GM13976 (cell line): Measurements from ENCODE around the gene RGS7.
"Not testable (repeated sequence)": the region's sequence is repeated elsewhere in the genome, so short reads cannot be mapped to it uniquely, and the experiment has no call there.

Source experiments
- DNase-seq: peaks from one replicate; pipeline ENCODE4 v3.0.0; 2012; ENCODE audit warnings: low spot score
- in situ Hi-C: fragments of 300-500 bp; cut with MboI; formaldehyde crosslinking; loops from one replicate; pipeline ENCODE4 v1.12.0; 2022; ENCODE audit warnings: low sequenced_read_pairs, mixed read lengths, inconsistent platforms; ENCODE audit not compliant: unreplicated experiment
- TF ChIP-seq, protein P1 (sequence below): IDR thresholded peaks from 2 replicates; pipeline ENCODE4 v1.5.1; 2012; ENCODE audit warnings: borderline replicate concordance, mild to moderate bottlenecking; ENCODE audit not compliant: insufficient read depth; ENCODE audit errors: extremely low read depth, missing control alignments, control extremely low read depth

The RGS7 gene

DNA sequence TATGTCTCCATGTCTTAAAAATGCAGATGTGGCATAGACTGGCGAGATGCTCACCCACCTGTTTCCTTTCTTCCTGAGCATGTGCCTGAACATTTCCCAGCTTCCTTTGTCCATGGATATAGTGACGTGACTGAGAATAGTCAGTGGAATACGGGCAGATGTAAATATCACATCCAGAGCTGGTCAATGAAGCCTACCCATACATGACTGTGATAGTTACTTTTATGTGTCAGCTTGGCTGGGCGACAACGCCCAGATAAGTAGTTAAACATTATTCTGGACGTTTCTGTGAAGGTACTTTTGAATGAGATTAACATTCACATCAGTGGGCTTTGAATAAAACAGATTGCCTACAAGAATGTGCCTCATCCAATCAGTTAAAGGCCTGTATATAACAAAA, 135.7 kb downstream of the RGS7 start:
- TF ChIP-seq, protein P1, sequence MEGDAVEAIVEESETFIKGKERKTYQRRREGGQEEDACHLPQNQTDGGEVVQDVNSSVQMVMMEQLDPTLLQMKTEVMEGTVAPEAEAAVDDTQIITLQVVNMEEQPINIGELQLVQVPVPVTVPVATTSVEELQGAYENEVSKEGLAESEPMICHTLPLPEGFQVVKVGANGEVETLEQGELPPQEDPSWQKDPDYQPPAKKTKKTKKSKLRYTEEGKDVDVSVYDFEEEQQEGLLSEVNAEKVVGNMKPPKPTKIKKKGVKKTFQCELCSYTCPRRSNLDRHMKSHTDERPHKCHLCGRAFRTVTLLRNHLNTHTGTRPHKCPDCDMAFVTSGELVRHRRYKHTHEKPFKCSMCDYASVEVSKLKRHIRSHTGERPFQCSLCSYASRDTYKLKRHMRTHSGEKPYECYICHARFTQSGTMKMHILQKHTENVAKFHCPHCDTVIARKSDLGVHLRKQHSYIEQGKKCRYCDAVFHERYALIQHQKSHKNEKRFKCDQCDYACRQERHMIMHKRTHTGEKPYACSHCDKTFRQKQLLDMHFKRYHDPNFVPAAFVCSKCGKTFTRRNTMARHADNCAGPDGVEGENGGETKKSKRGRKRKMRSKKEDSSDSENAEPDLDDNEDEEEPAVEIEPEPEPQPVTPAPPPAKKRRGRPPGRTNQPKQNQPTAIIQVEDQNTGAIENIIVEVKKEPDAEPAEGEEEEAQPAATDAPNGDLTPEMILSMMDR, result no peak
- in situ Hi-C loops, result no loop called here
- no peak for DNase-seq

DNA sequence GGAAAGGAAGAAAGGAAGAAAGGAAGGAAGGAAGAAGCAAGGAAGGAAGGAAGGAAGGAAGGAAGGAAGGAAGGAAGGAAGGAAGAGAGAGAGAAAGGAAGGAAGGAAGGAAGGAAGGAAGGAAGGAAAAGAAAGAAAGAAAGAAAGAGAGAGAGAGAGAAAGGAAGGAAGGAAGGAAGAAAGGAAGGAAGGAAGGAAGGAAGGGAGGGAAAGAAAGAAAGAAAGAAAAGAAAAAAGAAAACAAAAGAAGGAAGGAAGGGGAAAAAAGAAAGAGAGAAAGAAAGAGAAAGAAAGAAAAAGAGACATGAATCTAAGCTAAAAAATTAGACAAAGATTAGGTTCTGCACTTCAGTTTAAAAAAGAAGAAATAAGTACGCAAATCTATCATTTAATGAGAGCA, 136.1 kb downstream of the RGS7 start:
- DNase-seq, in situ Hi-C loops: not testable (repeated sequence)

DNA sequence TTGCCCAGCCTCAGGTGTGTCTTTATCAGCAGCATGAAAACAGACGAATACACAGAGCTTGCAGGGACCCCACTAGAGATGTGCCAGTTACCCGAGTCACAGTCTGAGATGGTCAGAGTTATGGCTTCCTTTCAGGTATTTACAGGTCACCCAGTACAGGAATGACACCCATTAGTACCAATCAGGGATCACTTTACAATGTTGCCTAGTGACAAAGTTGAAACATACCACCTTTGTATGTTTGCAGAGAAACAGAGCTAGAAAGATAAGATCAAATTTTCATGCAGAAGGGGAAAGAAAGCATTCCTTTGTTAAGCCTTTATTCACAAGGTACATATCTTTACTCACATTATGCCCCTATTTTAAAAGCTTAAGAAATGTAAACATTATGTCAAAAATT, 137.6 kb downstream of the RGS7 start:
- DNase-seq, result no peak
- TF ChIP-seq, protein P1, result no peak
- in situ Hi-C loops, result no loop called here

DNA sequence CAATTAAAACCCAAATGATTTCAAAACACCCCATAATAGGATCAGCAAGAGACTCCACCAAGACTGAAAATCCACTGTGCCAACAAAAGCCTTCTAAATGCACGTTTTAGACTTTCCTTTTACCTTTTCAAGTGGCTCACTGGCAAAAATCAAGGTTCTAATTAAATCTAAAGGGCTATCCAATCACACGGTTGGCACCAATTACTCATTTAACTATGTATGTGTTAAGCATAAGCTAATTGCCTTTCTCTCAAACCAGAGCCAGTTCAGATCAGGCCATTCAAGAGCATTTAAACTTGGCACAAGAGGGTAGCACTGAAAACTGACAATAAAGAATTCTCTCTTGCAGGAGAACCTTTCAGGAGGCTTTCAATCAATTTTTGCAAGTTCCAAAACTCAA, 139.5 kb downstream of the RGS7 start:
- no peak for DNase-seq
- in situ Hi-C loops, result no loop called here
- TF ChIP-seq, protein P1, result no peak

DNA sequence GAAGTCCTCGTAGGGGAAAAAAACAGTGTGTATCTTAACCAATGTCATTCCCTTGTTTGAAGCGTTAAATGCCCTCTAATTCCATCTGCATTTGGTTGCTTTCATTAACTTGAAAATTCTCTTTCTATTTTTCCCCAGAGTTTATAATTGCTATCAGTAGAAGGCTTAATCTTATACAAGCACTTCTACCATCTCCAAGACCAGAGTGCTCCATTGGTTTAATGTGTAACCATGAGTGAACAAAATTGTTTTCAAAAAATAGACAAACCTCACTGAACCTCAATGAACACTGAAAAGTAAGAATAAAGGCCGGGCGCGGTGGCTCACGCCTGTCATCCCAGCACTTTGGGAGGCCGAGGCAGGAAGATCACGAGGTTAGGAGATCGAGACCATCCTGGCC, 141.3 kb downstream of the RGS7 start:
- in situ Hi-C loops, result no loop called here
- no peak for DNase-seq
- TF ChIP-seq, protein P1, result no peak

DNA sequence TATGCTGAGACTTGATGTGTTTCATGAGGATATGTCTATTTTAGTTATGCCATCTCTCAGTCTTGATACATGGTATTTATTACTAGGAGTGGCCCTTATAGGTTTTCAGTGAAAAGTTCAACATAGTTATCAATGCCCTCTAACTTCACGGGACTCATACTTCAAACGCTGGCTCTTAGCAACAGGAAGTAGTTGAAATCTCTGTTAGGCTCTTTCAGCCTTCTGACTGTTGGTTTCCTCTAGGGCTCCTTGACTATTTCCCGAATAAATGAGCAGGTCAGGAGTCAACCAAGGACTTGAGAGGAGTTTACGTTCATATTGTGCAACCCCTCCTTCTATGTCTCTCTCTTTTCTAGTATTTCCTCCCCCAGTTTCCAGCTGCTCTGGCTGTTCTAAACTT, 141.8 kb downstream of the RGS7 start:
- in situ Hi-C loops, result no loop called here
- no peak for DNase-seq
- TF ChIP-seq, protein P1, result no peak

DNA sequence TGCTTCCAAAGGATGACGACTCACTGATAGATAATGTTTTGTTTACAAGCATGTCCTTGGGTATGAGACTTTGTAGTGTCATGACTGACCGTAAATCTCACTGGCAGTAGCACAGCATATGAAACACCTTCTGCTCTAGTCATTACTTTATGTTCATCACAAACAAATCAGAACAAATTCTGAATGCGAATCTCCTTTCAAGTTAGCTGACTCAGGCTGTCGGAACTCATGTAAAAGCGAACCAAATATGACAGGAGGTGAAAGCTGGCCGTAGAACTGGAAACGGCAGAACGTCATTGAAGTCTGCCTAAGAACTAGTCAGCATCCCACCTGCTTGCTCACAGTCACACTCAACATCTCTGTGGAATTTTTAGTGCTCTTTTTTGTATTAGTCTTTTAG, 143.9 kb downstream of the RGS7 start:
- no peak for DNase-seq
- TF ChIP-seq, protein P1, result no peak
- in situ Hi-C loops, result no loop called here
